Measurements from ENCODE around the gene FBXL17. TPM values are rescaled to one million over a fixed set of nuclear protein-coding genes. Genes with fewer than 3 reads are reported as not detected.

Gene FBXL17
- total and polyA plus RNA-seq, 2 of the 13 experiments (the other 11 are each of a cell fraction or from before 2014, with no cell fraction given) = 3.0 to 7.9 TPM

- Histone ChIP-seq H3K9me3 (ENCODE audit: low read length) (no peaks in the 10 kb centered on the region), H4K20me1 (ENCODE audit: insufficient read depth, low read length) (no peaks in the 10 kb centered on the region), H3K4me3 (replicated peaks in 1 of 3; ENCODE audit: insufficient read depth in 1 of 3, low read depth in 2 of 3, low read length in 3 of 3) (no peak overlapping the region), H3K9ac (ENCODE audit: insufficient read depth, low read depth, low read length) (no peak overlapping the region), H3K36me3 (replicated peaks in 1 of 2; ENCODE audit: control insufficient read depth in 1 of 2, insufficient read depth in 2 of 2, low read length in 2 of 2) (no peaks in the 10 kb centered on the region), H3K4me1 (ENCODE audit: insufficient read depth, low read length) (no peaks in the 10 kb centered on the region), H3K4me2 (ENCODE audit: low read depth, low read length) (no peak overlapping the region), H2AFZ (ENCODE audit: low read length) (no peak overlapping the region), H3K27ac (ENCODE audit: extremely low read length, insufficient read depth, low read length) (no peak overlapping the region), H3K27me3 (ENCODE audit: control insufficient read depth in 1 of 2, insufficient read depth in 2 of 2, low read length in 2 of 2) (no peaks in the 10 kb centered on the region), H3K79me2 (ENCODE audit: insufficient read depth, low read length) (no peaks in the 10 kb centered on the region)
- in situ Hi-C loops (cut with HindIII; ENCODE audit: extremely low pct_ligation_motif_present, low pct_unique_long_range_greater_than_20kb) (loop anchor here (5.0 kb wide), 1 partner anchor 76 kb away; no protein-coding TSS in a partner anchor), intact Hi-C loops (cut with micrococcal nuclease; ENCODE audit: unreplicated experiment) (no loop called here)
- ATAC-seq (no peak), FAIRE-seq (no peak), DNase-seq (ENCODE audit: low spot score) (no peak)
- 97% methylated on average over 2 of the region's 2 CpGs for WGBS (ENCODE audit: low lambda C conversion rate)
- no peak for TF ChIP-seq ZNF674 (CRISPR knock-in tag; IDR thresholded peaks at IDR 0.05; ENCODE audit: low read depth)
- no peak for TF ChIP-seq KDM4B (CRISPR knock-in tag; IDR thresholded peaks at IDR 0.05)
- TF ChIP-seq, protein P1, sequence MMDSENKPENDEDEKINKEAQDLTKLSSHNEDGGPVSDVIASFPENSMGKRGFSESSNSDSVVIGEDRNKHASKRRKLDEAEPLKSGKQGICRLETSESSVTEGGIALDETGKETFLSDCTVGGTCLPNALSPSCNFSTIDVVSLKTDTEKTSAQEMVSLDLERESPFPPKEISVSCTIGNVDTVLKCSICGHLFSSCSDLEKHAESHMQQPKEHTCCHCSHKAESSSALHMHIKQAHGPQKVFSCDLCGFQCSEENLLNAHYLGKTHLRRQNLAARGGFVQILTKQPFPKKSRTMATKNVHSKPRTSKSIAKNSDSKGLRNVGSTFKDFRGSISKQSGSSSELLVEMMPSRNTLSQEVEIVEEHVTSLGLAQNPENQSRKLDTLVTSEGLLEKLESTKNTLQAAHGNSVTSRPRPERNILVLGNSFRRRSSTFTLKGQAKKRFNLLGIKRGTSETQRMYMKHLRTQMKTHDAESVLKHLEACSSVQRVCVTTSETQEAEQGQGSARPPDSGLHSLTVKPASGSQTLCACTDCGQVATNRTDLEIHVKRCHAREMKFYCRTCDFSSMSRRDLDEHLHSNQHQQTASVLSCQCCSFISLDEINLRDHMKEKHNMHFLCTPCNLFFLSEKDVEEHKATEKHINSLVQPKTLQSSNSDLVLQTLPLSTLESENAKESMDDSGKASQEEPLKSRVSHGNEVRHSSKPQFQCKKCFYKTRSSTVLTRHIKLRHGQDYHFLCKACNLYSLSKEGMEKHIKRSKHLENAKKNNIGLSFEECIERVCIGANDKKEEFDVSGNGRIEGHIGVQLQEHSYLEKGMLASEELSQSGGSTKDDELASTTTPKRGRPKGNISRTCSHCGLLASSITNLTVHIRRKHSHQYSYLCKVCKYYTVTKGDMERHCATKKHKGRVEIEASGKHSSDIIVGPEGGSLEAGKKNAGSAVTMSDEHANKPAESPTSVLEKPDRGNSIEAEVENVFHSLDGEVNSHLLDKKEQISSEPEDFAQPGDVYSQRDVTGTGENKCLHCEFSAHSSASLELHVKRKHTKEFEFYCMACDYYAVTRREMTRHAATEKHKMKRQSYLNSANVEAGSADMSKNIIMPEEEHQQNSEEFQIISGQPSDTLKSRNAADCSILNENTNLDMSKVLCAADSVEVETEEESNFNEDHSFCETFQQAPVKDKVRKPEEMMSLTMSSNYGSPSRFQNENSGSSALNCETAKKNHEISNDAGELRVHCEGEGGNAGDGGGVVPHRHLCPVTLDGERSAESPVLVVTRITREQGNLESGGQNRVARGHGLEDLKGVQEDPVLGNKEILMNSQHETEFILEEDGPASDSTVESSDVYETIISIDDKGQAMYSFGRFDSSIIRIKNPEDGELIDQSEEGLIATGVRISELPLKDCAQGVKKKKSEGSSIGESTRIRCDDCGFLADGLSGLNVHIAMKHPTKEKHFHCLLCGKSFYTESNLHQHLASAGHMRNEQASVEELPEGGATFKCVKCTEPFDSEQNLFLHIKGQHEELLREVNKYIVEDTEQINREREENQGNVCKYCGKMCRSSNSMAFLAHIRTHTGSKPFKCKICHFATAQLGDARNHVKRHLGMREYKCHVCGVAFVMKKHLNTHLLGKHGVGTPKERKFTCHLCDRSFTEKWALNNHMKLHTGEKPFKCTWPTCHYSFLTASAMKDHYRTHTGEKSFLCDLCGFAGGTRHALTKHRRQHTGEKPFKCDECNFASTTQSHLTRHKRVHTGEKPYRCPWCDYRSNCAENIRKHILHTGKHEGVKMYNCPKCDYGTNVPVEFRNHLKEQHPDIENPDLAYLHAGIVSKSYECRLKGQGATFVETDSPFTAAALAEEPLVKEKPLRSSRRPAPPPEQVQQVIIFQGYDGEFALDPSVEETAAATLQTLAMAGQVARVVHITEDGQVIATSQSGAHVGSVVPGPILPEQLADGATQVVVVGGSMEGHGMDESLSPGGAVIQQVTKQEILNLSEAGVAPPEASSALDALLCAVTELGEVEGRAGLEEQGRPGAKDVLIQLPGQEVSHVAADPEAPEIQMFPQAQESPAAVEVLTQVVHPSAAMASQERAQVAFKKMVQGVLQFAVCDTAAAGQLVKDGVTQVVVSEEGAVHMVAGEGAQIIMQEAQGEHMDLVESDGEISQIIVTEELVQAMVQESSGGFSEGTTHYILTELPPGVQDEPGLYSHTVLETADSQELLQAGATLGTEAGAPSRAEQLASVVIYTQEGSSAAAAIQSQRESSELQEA (CRISPR knock-in tag; IDR thresholded peaks at IDR 0.05; ENCODE audit: not compliant biosample characterization) = no peak
- TF ChIP-seq CHD4 (IDR thresholded peaks at IDR 0.05; ENCODE audit: borderline replicate concordance, low read length) = no peak
- no peak for TF ChIP-seq KLF15 (CRISPR knock-in tag; IDR thresholded peaks at IDR 0.05; ENCODE audit: borderline replicate concordance)
- TF ChIP-seq ZNF629 (CRISPR knock-in tag; conservative IDR thresholded peaks at IDR 0.05) = no peak
- no peak for TF ChIP-seq PAX8 (CRISPR knock-in tag; IDR thresholded peaks at IDR 0.05; ENCODE audit: borderline replicate concordance)
- no peak for TF ChIP-seq ZNF891 (CRISPR knock-in tag; IDR thresholded peaks at IDR 0.05)
- no peak for TF ChIP-seq SKI (IDR thresholded peaks at IDR 0.05; ENCODE audit: partially characterized antibody)
- TF ChIP-seq SNAPC2 (CRISPR knock-in tag; IDR thresholded peaks at IDR 0.05) = no peak
- TF ChIP-seq POGZ (CRISPR knock-in tag; IDR thresholded peaks at IDR 0.05) = no peak
- ChIA-PET POLR2A (no interaction called here), CTCF (ENCODE audit: low intra/inter-chr PET ratio, low total read pairs) (no interaction called here)
- no TSS peak for BruUV-seq (replicated peaks)
These were observed 115.7 kb downstream of the FBXL17 start for GRCh38 chr5:108266242-108266641.
